ENCODE data around the gene TBC1D2B.
"Not testable (repeated sequence)": the region's sequence is repeated elsewhere in the genome, so short reads cannot be mapped to it uniquely, and the experiment has no call there.

The TBC1D2B gene

DNA sequence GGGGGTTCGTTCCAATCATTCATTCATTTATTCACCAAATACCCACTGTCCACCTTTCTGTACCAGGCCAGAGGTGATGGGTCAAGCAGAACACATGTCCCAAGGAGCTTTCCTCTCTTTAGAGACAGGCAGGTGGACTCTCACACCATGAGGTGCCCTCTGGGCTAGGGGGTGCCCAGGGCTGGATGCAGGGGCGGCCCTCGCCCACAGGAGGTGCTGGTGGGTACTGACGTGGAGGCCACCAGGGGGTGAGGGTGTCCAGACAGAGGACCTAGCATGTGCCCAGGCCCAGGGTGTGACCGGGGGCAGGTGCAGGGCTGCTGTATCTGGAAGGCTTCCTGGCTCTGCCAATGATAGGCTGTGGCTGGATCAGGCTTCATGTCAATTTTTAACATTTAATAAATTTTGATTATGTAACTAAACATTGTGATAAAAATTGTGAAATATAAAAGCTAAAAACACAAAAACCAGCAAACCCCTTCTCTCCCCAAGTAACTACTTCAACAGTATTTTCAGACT is 124.5 kb downstream of the TBC1D2B start:
- H3K27me3 ChIP-seq (replicated peaks; ENCODE audit: control insufficient read depth, insufficient read depth, low read length); H3K36me3 ChIP-seq (ENCODE audit: control insufficient read depth, insufficient read depth, low read length); DNase-seq (ENCODE audit: extremely low read depth, insufficient read length); H3K4me3 ChIP-seq (replicated peaks; ENCODE audit: low read depth, low read length): not testable (repeated sequence)
- TF ChIP-seq, protein P1, sequence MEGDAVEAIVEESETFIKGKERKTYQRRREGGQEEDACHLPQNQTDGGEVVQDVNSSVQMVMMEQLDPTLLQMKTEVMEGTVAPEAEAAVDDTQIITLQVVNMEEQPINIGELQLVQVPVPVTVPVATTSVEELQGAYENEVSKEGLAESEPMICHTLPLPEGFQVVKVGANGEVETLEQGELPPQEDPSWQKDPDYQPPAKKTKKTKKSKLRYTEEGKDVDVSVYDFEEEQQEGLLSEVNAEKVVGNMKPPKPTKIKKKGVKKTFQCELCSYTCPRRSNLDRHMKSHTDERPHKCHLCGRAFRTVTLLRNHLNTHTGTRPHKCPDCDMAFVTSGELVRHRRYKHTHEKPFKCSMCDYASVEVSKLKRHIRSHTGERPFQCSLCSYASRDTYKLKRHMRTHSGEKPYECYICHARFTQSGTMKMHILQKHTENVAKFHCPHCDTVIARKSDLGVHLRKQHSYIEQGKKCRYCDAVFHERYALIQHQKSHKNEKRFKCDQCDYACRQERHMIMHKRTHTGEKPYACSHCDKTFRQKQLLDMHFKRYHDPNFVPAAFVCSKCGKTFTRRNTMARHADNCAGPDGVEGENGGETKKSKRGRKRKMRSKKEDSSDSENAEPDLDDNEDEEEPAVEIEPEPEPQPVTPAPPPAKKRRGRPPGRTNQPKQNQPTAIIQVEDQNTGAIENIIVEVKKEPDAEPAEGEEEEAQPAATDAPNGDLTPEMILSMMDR (IDR thresholded peaks at IDR 0.05; ENCODE audit: insufficient read depth, low read length, poor library complexity, severe bottlenecking) = peak; percentile 16

- H3K27me3 ChIP-seq (replicated peaks; ENCODE audit: control insufficient read depth, insufficient read depth, low read length); H3K36me3 ChIP-seq (ENCODE audit: control insufficient read depth, insufficient read depth, low read length); DNase-seq (ENCODE audit: extremely low read depth, insufficient read length); H3K4me3 ChIP-seq (replicated peaks; ENCODE audit: low read depth, low read length): not testable (repeated sequence)
Measured at GRCh38 chr15:77951105-77951786, 126.3 kb downstream of the TBC1D2B start.

- H3K36me3 ChIP-seq (ENCODE audit: control insufficient read depth, insufficient read depth, low read length); H3K27me3 ChIP-seq (replicated peaks; ENCODE audit: control insufficient read depth, insufficient read depth, low read length); H3K4me3 ChIP-seq (replicated peaks; ENCODE audit: low read depth, low read length); DNase-seq (ENCODE audit: extremely low read depth, insufficient read length): not testable (repeated sequence)
Measured at GRCh38 chr15:77950470-77950869, 127.0 kb downstream of the TBC1D2B start.

DNA sequence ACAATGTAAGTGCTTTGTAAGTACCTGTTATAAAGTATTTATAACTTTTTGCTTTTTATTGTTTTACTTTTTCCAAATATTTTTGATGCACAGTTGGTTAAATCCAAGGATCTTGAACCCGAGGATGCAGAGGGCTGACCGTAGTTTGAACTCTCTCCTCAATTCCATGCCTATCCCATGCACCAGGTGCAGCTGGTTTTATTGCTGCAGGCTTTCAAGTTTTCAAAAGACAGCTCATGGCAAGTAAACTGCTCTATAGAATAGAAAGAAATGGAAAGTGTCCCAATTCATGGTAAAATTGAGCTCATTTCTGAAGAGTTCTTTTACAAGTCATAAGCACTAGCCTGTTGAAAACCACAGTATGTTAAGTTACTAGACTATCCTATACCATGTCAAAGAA is 131.9 kb downstream of the TBC1D2B start:
- DNase-seq (ENCODE audit: extremely low read depth, insufficient read length) = no peak
- Histone ChIP-seq H3K27me3 (replicated peaks; ENCODE audit: control insufficient read depth, insufficient read depth, low read length) (no peaks in the 10 kb centered on the region), H3K36me3 (ENCODE audit: control insufficient read depth, insufficient read depth, low read length) (no peaks in the 10 kb centered on the region), H3K4me3 (replicated peaks; ENCODE audit: low read depth, low read length) (no peak overlapping the region)
- TF ChIP-seq, protein P1 (IDR thresholded peaks at IDR 0.05; ENCODE audit: insufficient read depth, low read length, poor library complexity, severe bottlenecking) = no peak
